Body of pancreas (tissue), 4 donors: ENCODE measurements around the gene SRGAP1. TPM values are rescaled to one million over a fixed set of nuclear protein-coding genes. Genes with fewer than 3 reads are reported as not detected.

ENCODE experiments used
- ATAC-seq: fragments of 150-250 bp; one replicate; pipeline ENCODE4 v1.9.1; 2016
- DNase-seq, 4 donors: peaks; one replicate each; pipeline ENCODE4 v3.0.0-alpha.2; 2019
- H3K27ac ChIP-seq, 4 donors: fragments of 200-600 bp; sonication (generic); 1 replicate in 3 of 4; 2 replicates in 1 of 4; pipeline versions ENCODE4 v1.5.1 to v1.6.1; 2016 to 2019; ENCODE audit warnings: mild to moderate bottlenecking in 1 of 4, mixed read lengths in 1 of 4, moderate library complexity in 1 of 4
- H3K27me3 ChIP-seq, 2 donors: fragments of 200-600 bp; sonication (generic); one replicate each; pipeline ENCODE4 v1.6.0; 2016; ENCODE audit warnings: mild to moderate bottlenecking in 1 of 2
- H3K36me3 ChIP-seq, 2 donors: fragments of 200-600 bp; sonication (generic); replicated peaks in 1 of 2; 2 replicates each; pipeline ENCODE4 v1.5.1; 2016; ENCODE audit warnings: low read depth in 2 of 2; ENCODE audit not compliant: insufficient read depth in 1 of 2
- H3K4me1 ChIP-seq: fragments of 200-600 bp; sonication (generic); one replicate; pipeline ENCODE4 v1.6.0; 2016
- H3K4me3 ChIP-seq, 2 donors: fragments of 200-600 bp; sonication (generic); 1 replicate in 1 of 2; 2 replicates in 1 of 2; pipeline ENCODE4 v1.5.1; 2016 to 2019
- H3K9me3 ChIP-seq, 3 donors: fragments of 200-600 bp; sonication (generic); 1 replicate in 2 of 3; 2 replicates in 1 of 3; pipeline ENCODE4 v1.5.1; 2016
- POLR2A ChIP-seq, 3 donors: fragments of 450-650 bp; IDR thresholded peaks; one replicate each; pipeline ENCODE4 v1.6.1; 2016; ENCODE audit warnings: antibody characterized with exemption in 3 of 3, mild to moderate bottlenecking in 2 of 3
- WGBS, 2 donors: methylation state at CpG; one replicate each; pipeline ENCODE4 v1.1.5; 2017; 5-methylcytosine and 5-hydroxymethylcytosine counted together
- intact Hi-C: fragments of 100-400 bp; cut with DNase I; formaldehyde crosslinking; loops from one replicate; pipeline ENCODE4 v1.15.1; 2023
- total RNA-seq, 2 donors: library from RNA; depleted of rRNA; stranded (reverse); fragments of >200 nt; gene quantifications; one replicate each; pipeline ENCODE4 v1.1.0, GENCODE V29; 2016
- TF ChIP-seq, protein P1 (sequence below), 7 experiments: fragments of 450-650 bp in 4 of 7; fragments of 200-600 bp in 3 of 7; sonication (generic) in 3 of 7; IDR thresholded peaks; one replicate each; pipeline ENCODE4 v1.5.1; 2016 to 2019; ENCODE audit warnings: antibody characterized with exemption in 7 of 7

Gene SRGAP1
- total RNA-seq, 2 donors from 2014 or later, result 8.8 to 14.8 TPM

- DNase-seq (no peak), ATAC-seq (no peak)
- TF ChIP-seq POLR2A (IDR thresholded peaks at IDR 0.05), result no peak
- TF ChIP-seq, protein P1, sequence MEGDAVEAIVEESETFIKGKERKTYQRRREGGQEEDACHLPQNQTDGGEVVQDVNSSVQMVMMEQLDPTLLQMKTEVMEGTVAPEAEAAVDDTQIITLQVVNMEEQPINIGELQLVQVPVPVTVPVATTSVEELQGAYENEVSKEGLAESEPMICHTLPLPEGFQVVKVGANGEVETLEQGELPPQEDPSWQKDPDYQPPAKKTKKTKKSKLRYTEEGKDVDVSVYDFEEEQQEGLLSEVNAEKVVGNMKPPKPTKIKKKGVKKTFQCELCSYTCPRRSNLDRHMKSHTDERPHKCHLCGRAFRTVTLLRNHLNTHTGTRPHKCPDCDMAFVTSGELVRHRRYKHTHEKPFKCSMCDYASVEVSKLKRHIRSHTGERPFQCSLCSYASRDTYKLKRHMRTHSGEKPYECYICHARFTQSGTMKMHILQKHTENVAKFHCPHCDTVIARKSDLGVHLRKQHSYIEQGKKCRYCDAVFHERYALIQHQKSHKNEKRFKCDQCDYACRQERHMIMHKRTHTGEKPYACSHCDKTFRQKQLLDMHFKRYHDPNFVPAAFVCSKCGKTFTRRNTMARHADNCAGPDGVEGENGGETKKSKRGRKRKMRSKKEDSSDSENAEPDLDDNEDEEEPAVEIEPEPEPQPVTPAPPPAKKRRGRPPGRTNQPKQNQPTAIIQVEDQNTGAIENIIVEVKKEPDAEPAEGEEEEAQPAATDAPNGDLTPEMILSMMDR (IDR thresholded peaks at IDR 0.05), result no peak
- no peaks in the 10 kb centered on the region for H3K36me3 ChIP-seq
- no peak overlapping the region for H3K27ac ChIP-seq
- intact Hi-C loops, result no loop called here
- H3K27me3 ChIP-seq, result no peaks in the 10 kb centered on the region
- no peak overlapping the region for H3K4me3 ChIP-seq
- H3K4me1 ChIP-seq, result peaks cover 10% of the 10 kb centered on the region
- no peaks in the 10 kb centered on the region for H3K9me3 ChIP-seq
These were observed 277.7 kb downstream of the SRGAP1 start for GRCh38 chr12:64122154-64122553.

GRCh38 chr12:64122995-64123394, 278.5 kb downstream of the SRGAP1 start:
- no peak for ATAC-seq
- Histone ChIP-seq H3K4me1 (peaks cover 8% of the 10 kb centered on the region), H3K9me3 (no peaks in the 10 kb centered on the region), H3K36me3 (peaks cover 0 to 4% of the 10 kb centered on the region in 2 donors), H3K4me3 (no peak overlapping the region), H3K27me3 (no peaks in the 10 kb centered on the region), H3K27ac (no peak overlapping the region)
- TF ChIP-seq POLR2A (IDR thresholded peaks at IDR 0.05), result no peak
- intact Hi-C loops, result no loop called here
- 89 to 95% methylated on average over 2 of the region's 2 CpGs for WGBS, 2 donors
- DNase-seq, result no peak

GRCh38 chr12:64123448-64123847, 278.9 kb downstream of the SRGAP1 start:
- Histone ChIP-seq H3K4me1 (peaks cover 8% of the 10 kb centered on the region), H3K36me3 (peaks cover 0 to 4% of the 10 kb centered on the region in 2 donors), H3K27ac (no peak overlapping the region), H3K27me3 (no peaks in the 10 kb centered on the region), H3K4me3 (no peak overlapping the region), H3K9me3 (no peaks in the 10 kb centered on the region)
- ATAC-seq (no peak), DNase-seq (no peak)
- TF ChIP-seq, protein P1 (IDR thresholded peaks at IDR 0.05), result no peak
- no peak for TF ChIP-seq POLR2A (IDR thresholded peaks at IDR 0.05)
- intact Hi-C loops, result no loop called here
- 96 to 100% methylated on average over 1 of the region's 1 CpG for WGBS, 2 donors

GRCh38 chr12:64124511-64125197, 280.2 kb downstream of the SRGAP1 start:
- Histone ChIP-seq H3K4me3 (no peak overlapping the region), H3K27ac (no peak overlapping the region), H3K27me3 (no peaks in the 10 kb centered on the region), H3K36me3 (peaks cover 0 to 4% of the 10 kb centered on the region in 2 donors), H3K4me1 (peaks cover 8% of the 10 kb centered on the region), H3K9me3 (no peaks in the 10 kb centered on the region)
- TF ChIP-seq POLR2A (IDR thresholded peaks at IDR 0.05), result no peak
- TF ChIP-seq, protein P1 (IDR thresholded peaks at IDR 0.05), result no peak
- ATAC-seq, result no peak
- WGBS, 2 donors, result 89 to 92% methylated on average over 3 of the region's 3 CpGs
- DNase-seq, result no peak
- intact Hi-C loops, result no loop called here

DNA sequence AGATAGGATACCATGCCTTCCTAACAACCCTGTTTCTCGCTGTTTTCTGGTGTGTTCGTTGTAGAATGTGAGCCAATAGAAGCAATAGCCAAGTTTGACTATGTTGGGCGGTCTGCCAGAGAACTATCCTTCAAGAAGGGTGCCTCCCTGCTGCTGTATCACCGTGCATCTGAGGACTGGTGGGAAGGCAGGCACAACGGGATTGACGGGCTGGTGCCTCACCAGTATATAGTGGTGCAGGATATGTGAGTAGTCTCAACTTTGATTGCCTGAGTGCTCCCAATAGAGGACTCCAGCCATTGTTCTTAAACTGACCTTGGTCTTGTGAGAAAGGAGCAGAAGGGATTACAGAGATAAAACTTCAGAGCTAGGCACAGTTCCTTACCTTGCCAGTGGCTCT, 281.4 kb downstream of the SRGAP1 start:
- DNase-seq (peak; percentile 50 to 63 (median 54)), ATAC-seq (peak; percentile 87)
- peaks cover 8% of the 10 kb centered on the region for H3K4me1 ChIP-seq
- no peaks in the 10 kb centered on the region for H3K9me3 ChIP-seq
- no peak for TF ChIP-seq POLR2A (IDR thresholded peaks at IDR 0.05)
- TF ChIP-seq, protein P1 (IDR thresholded peaks at IDR 0.05), result no peak
- intact Hi-C loops, result no loop called here
- no peaks in the 10 kb centered on the region for H3K27me3 ChIP-seq
- peak overlapping the region; percentile 2 to 9 (median 6) for H3K27ac ChIP-seq
- H3K36me3 ChIP-seq, result peaks cover 0 to 5% of the 10 kb centered on the region in 2 donors
- H3K4me3 ChIP-seq, result no peak overlapping the region
- 23 to 38% methylated on average over 6 of the region's 6 CpGs for WGBS, 2 donors
